EL (cell line): ENCODE results near the gene FOXRED1.

Experiments used
- DNase-seq: peaks from one replicate; pipeline ENCODE4 v3.0.0-alpha.2; 2016

Gene FOXRED1

DNA sequence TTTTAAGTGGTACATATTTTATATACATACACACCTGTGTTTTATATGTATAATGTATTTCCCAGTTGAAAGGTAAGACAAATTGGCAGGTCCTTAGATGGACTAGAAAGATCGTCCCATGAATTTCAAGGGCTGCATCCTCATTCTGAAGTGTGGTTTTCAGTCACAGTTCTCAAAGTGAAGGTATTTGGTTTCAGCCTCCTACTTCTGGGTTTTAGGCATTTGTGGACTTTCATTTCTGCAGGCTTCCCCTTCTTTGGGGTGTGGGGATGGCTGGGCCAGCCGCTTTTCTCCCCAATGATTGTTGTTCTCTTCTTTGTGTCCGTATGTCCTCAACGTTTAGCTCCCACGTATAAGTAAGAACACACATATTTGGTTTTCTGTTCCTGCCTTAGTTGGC, 44.9 kb downstream of the FOXRED1 start:
- DNase-seq: no peak

- no peak for DNase-seq
Observed at GRCh38 chr11:126317432-126317755, 48.4 kb downstream of the FOXRED1 start.

DNA sequence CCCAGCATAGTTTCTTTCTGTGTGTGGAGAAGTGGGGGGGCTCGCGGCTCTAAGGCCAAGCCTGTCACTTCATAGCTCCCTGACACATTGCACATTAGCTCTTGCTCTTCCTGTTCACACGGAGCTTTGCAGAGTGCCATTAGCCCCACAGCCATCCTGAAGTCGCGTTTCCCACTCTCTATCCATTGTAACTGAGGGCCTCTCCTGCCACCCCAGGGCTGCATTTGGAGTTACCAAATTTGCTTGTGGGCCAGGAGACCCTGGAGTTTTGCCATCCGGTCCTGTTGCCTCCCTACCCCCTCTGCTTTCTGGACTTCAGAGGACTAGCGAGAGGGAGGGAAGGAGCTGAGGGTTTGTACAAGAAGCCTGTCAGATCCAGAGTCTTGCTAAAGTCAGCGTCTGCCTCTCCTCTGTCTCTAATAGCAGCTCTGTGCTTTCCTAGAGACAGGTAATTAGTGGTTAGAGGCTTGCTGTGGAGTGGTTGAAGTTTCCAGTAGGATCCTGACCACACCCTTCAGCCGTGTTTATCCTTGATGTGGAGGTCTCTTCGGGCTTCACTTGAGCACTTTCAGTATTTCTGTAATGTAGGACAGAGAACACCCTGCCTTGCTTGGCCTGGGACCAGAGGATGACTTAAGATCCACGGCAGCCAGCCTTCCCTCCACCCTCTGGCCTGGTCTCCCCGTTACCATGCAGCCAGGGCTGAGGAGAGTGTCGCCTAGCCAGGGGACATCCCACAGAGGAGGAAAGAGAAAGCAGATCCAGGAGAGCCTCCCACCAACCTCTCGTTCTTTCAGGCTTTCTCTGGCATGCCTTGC, 49.0 kb downstream of the FOXRED1 start:
- peak; percentile 78 for DNase-seq

DNA sequence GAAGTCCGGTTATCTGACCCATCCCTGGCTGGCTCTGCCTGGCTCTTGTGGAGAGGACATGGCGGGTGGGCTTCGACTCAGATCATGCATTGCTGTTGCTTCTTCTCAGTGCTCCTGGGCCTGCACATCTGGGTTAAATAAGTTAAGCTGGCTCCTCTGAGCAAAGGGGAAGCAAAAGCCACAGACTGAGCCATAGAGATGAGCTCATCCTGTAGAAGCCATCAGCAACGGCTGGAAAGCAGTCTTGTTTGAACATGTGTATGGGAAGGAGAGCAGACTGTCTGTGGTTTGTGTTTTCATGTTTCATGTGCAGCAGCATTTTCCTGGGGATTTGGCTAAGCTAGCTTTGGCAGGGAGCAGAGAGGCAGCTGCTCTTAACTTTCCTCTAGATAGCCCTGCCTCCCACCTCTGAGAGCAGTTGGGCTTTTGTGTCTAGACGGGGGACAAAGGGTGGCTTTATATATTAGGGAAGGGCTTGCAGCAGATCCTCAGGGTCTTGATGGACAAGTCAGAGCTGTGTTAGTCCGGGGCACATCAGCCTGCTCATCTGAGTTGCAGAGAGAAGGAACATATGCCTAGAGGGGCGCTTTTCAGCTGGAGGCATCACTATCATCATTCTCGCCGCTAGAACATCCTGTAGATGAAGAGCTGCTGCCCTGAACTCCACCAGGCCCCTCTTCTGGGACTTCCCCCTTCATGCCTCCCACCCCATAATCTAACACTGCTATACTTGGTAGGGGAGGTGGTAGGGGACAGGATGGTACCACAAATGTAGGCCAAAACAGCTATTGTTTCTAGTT, 49.8 kb downstream of the FOXRED1 start:
- DNase-seq: peak; percentile 87

DNA sequence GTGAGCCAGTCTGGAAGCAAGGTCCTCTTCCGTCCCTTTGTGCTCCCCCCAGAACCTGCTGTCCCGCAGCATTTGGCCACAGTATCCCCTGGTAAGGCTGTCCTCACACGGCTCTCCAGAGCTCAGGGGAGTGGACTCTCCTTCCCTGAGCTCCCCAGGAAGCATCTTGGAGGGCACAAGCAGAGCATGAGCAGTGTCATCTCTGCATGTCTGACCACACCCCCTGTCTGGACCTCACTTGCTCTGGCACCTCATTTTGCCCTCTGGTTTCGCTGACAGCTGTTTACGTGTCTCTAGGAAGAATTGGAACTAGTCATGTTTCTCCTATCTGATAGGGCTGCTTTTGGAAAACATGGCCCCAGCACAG, 50.4 kb downstream of the FOXRED1 start:
- no peak for DNase-seq

DNA sequence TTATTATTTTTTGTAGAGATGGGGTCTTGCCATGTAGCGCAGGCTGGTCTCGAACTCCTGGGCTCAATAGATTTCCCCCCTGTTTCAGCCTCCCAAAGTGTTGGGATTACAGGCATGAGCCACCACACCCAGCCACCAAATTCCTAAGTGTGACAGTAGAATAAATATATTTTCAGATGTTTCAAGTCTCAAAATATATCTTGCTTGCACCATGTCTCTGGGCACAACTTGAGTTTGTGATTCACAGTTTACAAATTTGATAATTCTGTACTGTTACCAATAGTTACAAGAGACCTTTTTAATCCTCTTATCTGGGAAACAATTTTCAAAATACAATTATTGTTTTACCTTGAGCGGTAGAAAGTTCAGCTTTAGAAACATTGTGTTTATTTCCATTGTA, 54.0 kb downstream of the FOXRED1 start:
- no peak for DNase-seq

GRCh38 chr11:126327281-126328000, 58.5 kb downstream of the FOXRED1 start:
- no peak for DNase-seq
